ENCODE data around the gene NCOA6.
"Not testable (repeated sequence)": the region's sequence is repeated elsewhere in the genome, so short reads cannot be mapped to it uniquely, and the experiment has no call there.

Gene NCOA6

GRCh38 chr20:34807944-34808465 lies 17.4 kb downstream of the NCOA6 start:
- not testable (repeated sequence) for H3K4me1 ChIP-seq (ENCODE audit: control insufficient read depth, insufficient read depth, low read length, poor library complexity, severe bottlenecking); H3K4me3 ChIP-seq (ENCODE audit: insufficient read depth, low read depth, low read length, poor library complexity, severe bottlenecking); H3K36me3 ChIP-seq (ENCODE audit: control insufficient read depth, insufficient read depth, low read length); H3K27me3 ChIP-seq (replicated peaks; ENCODE audit: control insufficient read depth, insufficient read depth, low read length, poor library complexity, severe bottlenecking); H3K9me3 ChIP-seq (ENCODE audit: control insufficient read depth, low read length); H3K27ac ChIP-seq (ENCODE audit: insufficient read depth, low read length, poor library complexity, severe bottlenecking); DNase-seq

GRCh38 chr20:34806255-34806654 lies 19.2 kb downstream of the NCOA6 start:
- DNase-seq, result no peak
- H3K4me3 ChIP-seq (ENCODE audit: insufficient read depth, low read depth, low read length, poor library complexity, severe bottlenecking), result no peak overlapping the region
- H3K4me1 ChIP-seq (ENCODE audit: control insufficient read depth, insufficient read depth, low read length, poor library complexity, severe bottlenecking), result no peaks in the 10 kb centered on the region
- H3K27me3 ChIP-seq (replicated peaks; ENCODE audit: control insufficient read depth, insufficient read depth, low read length, poor library complexity, severe bottlenecking), result no peaks in the 10 kb centered on the region
- no peak overlapping the region for H3K27ac ChIP-seq (ENCODE audit: insufficient read depth, low read length, poor library complexity, severe bottlenecking)
- H3K36me3 ChIP-seq (ENCODE audit: control insufficient read depth, insufficient read depth, low read length), result no peaks in the 10 kb centered on the region
- no peaks in the 10 kb centered on the region for H3K9me3 ChIP-seq (ENCODE audit: control insufficient read depth, low read length)

- Histone ChIP-seq H3K36me3 (ENCODE audit: control insufficient read depth, insufficient read depth, low read length) (no peaks in the 10 kb centered on the region), H3K9me3 (ENCODE audit: control insufficient read depth, low read length) (no peaks in the 10 kb centered on the region), H3K27me3 (replicated peaks; ENCODE audit: control insufficient read depth, insufficient read depth, low read length, poor library complexity, severe bottlenecking) (no peaks in the 10 kb centered on the region), H3K4me1 (ENCODE audit: control insufficient read depth, insufficient read depth, low read length, poor library complexity, severe bottlenecking) (peaks cover 3% of the 10 kb centered on the region), H3K4me3 (ENCODE audit: insufficient read depth, low read depth, low read length, poor library complexity, severe bottlenecking) (no peak overlapping the region), H3K27ac (ENCODE audit: insufficient read depth, low read length, poor library complexity, severe bottlenecking) (no peak overlapping the region)
- DNase-seq, result no peak
Measured at GRCh38 chr20:34798871-34799270, 26.6 kb downstream of the NCOA6 start.

- Histone ChIP-seq H3K36me3 (ENCODE audit: control insufficient read depth, insufficient read depth, low read length) (no peaks in the 10 kb centered on the region), H3K27ac (ENCODE audit: insufficient read depth, low read length, poor library complexity, severe bottlenecking) (no peak overlapping the region), H3K9me3 (ENCODE audit: control insufficient read depth, low read length) (no peaks in the 10 kb centered on the region), H3K4me1 (ENCODE audit: control insufficient read depth, insufficient read depth, low read length, poor library complexity, severe bottlenecking) (peaks cover 3% of the 10 kb centered on the region), H3K4me3 (ENCODE audit: insufficient read depth, low read depth, low read length, poor library complexity, severe bottlenecking) (no peak overlapping the region), H3K27me3 (replicated peaks; ENCODE audit: control insufficient read depth, insufficient read depth, low read length, poor library complexity, severe bottlenecking) (no peaks in the 10 kb centered on the region)
- DNase-seq, result no peak
Measured at GRCh38 chr20:34798328-34798727, 27.1 kb downstream of the NCOA6 start.

- Histone ChIP-seq H3K9me3 (ENCODE audit: control insufficient read depth, low read length) (no peaks in the 10 kb centered on the region), H3K4me3 (ENCODE audit: insufficient read depth, low read depth, low read length, poor library complexity, severe bottlenecking) (no peak overlapping the region), H3K4me1 (ENCODE audit: control insufficient read depth, insufficient read depth, low read length, poor library complexity, severe bottlenecking) (peaks cover 3% of the 10 kb centered on the region), H3K36me3 (ENCODE audit: control insufficient read depth, insufficient read depth, low read length) (no peaks in the 10 kb centered on the region), H3K27me3 (replicated peaks; ENCODE audit: control insufficient read depth, insufficient read depth, low read length, poor library complexity, severe bottlenecking) (no peaks in the 10 kb centered on the region), H3K27ac (ENCODE audit: insufficient read depth, low read length, poor library complexity, severe bottlenecking) (no peak overlapping the region)
- DNase-seq, result no peak
Measured at GRCh38 chr20:34797012-34797995, 28.1 kb downstream of the NCOA6 start.

- Histone ChIP-seq H3K4me1 (ENCODE audit: control insufficient read depth, insufficient read depth, low read length, poor library complexity, severe bottlenecking) (no peaks in the 10 kb centered on the region), H3K4me3 (ENCODE audit: insufficient read depth, low read depth, low read length, poor library complexity, severe bottlenecking) (no peak overlapping the region), H3K9me3 (ENCODE audit: control insufficient read depth, low read length) (no peaks in the 10 kb centered on the region), H3K27me3 (replicated peaks; ENCODE audit: control insufficient read depth, insufficient read depth, low read length, poor library complexity, severe bottlenecking) (no peaks in the 10 kb centered on the region), H3K36me3 (ENCODE audit: control insufficient read depth, insufficient read depth, low read length) (peaks cover 13% of the 10 kb centered on the region), H3K27ac (ENCODE audit: insufficient read depth, low read length, poor library complexity, severe bottlenecking) (no peak overlapping the region)
- no peak for DNase-seq
Measured at GRCh38 chr20:34794006-34794585, 31.4 kb downstream of the NCOA6 start.

- H3K27ac ChIP-seq (ENCODE audit: insufficient read depth, low read length, poor library complexity, severe bottlenecking), result no peak overlapping the region
- peaks cover 15% of the 10 kb centered on the region for H3K36me3 ChIP-seq (ENCODE audit: control insufficient read depth, insufficient read depth, low read length)
- DNase-seq, result no peak
- no peak overlapping the region for H3K4me3 ChIP-seq (ENCODE audit: insufficient read depth, low read depth, low read length, poor library complexity, severe bottlenecking)
- H3K4me1 ChIP-seq (ENCODE audit: control insufficient read depth, insufficient read depth, low read length, poor library complexity, severe bottlenecking), result no peaks in the 10 kb centered on the region
- no peaks in the 10 kb centered on the region for H3K9me3 ChIP-seq (ENCODE audit: control insufficient read depth, low read length)
- no peaks in the 10 kb centered on the region for H3K27me3 ChIP-seq (replicated peaks; ENCODE audit: control insufficient read depth, insufficient read depth, low read length, poor library complexity, severe bottlenecking)
Measured at GRCh38 chr20:34792687-34793363, 32.6 kb downstream of the NCOA6 start.

- Histone ChIP-seq H3K27me3 (replicated peaks; ENCODE audit: control insufficient read depth, insufficient read depth, low read length, poor library complexity, severe bottlenecking) (no peaks in the 10 kb centered on the region), H3K9me3 (ENCODE audit: control insufficient read depth, low read length) (no peaks in the 10 kb centered on the region), H3K4me1 (ENCODE audit: control insufficient read depth, insufficient read depth, low read length, poor library complexity, severe bottlenecking) (no peaks in the 10 kb centered on the region), H3K4me3 (ENCODE audit: insufficient read depth, low read depth, low read length, poor library complexity, severe bottlenecking) (no peak overlapping the region), H3K36me3 (ENCODE audit: control insufficient read depth, insufficient read depth, low read length) (peaks cover 15% of the 10 kb centered on the region), H3K27ac (ENCODE audit: insufficient read depth, low read length, poor library complexity, severe bottlenecking) (no peak overlapping the region)
- DNase-seq, result no peak
Measured at GRCh38 chr20:34791289-34792020, 34.0 kb downstream of the NCOA6 start.

- Histone ChIP-seq H3K27ac (ENCODE audit: insufficient read depth, low read length, poor library complexity, severe bottlenecking) (no peak overlapping the region), H3K9me3 (ENCODE audit: control insufficient read depth, low read length) (no peaks in the 10 kb centered on the region), H3K36me3 (ENCODE audit: control insufficient read depth, insufficient read depth, low read length) (peaks cover 1% of the 10 kb centered on the region), H3K4me3 (ENCODE audit: insufficient read depth, low read depth, low read length, poor library complexity, severe bottlenecking) (no peak overlapping the region), H3K4me1 (ENCODE audit: control insufficient read depth, insufficient read depth, low read length, poor library complexity, severe bottlenecking) (no peaks in the 10 kb centered on the region), H3K27me3 (replicated peaks; ENCODE audit: control insufficient read depth, insufficient read depth, low read length, poor library complexity, severe bottlenecking) (no peaks in the 10 kb centered on the region)
- no peak for DNase-seq
Measured at GRCh38 chr20:34781220-34781619, 44.2 kb downstream of the NCOA6 start.

All from effector memory CD4-positive, alpha-beta T cell (primary cell).